OCI-LY1 (cell line): ENCODE results near the gene C1QTNF5.

ENCODE experiments used
- H2AFZ ChIP-seq: fragments of 200-600 bp; sonication (generic), shearing (Covaris generic); 2 replicates; pipeline ENCODE4 v1.6.0; 2014; ENCODE audit warnings: antibody characterized with exemption, mild to moderate bottlenecking, low read length
- H3F3A ChIP-seq: fragments of 200-600 bp; sonication (generic), shearing (Covaris generic); 2 replicates; pipeline ENCODE4 v1.6.0; 2014; ENCODE audit warnings: mild to moderate bottlenecking, antibody characterized with exemption, low read length, moderate library complexity; ENCODE audit not compliant: insufficient read depth
- H3K27ac ChIP-seq: fragments of 200-600 bp; sonication (generic); 2 replicates; pipeline ENCODE4 v1.5.1; 2014; ENCODE audit warnings: low read length, mixed run types, mild to moderate bottlenecking, low read depth; ENCODE audit not compliant: poor library complexity, severe bottlenecking
- H3K27me3 ChIP-seq: fragments of 200-600 bp; sonication (generic); 2 replicates; pipeline ENCODE4 v1.6.0; 2014; ENCODE audit warnings: antibody characterized with exemption, mild to moderate bottlenecking, low read length, moderate library complexity; ENCODE audit not compliant: insufficient read depth
- H3K36me3 ChIP-seq: fragments of 200-600 bp; sonication (generic); 2 replicates; pipeline ENCODE4 v1.6.1; 2014; ENCODE audit warnings: mild to moderate bottlenecking, antibody characterized with exemption, low read length, moderate library complexity, mixed read lengths; ENCODE audit not compliant: insufficient read depth
- H3K4me1 ChIP-seq: fragments of 200-600 bp; sonication (generic); 2 replicates; pipeline ENCODE4 v1.5.1; 2014; ENCODE audit warnings: mild to moderate bottlenecking, low read length, moderate library complexity; ENCODE audit not compliant: insufficient read depth, severe bottlenecking
- H3K4me2 ChIP-seq: fragments of 200-600 bp; sonication (generic), shearing (Covaris generic); 2 replicates; pipeline ENCODE4 v1.6.1; 2014; ENCODE audit warnings: low read length
- H3K4me3 ChIP-seq: fragments of 200-600 bp; sonication (generic); 2 replicates; pipeline ENCODE4 v1.5.1; 2014; ENCODE audit warnings: low read length, low read depth, mild to moderate bottlenecking, mixed read lengths; ENCODE audit not compliant: poor library complexity, severe bottlenecking
- H3K79me2 ChIP-seq: fragments of 200-600 bp; shearing (Covaris generic); 2 replicates; pipeline ENCODE4 v1.6.1; 2016; ENCODE audit warnings: mixed run types, low read length, mixed read lengths; ENCODE audit not compliant: insufficient read depth
- H3K9ac ChIP-seq: fragments of 200-600 bp; sonication (generic), shearing (Covaris generic); 2 replicates; pipeline ENCODE4 v1.6.1; 2014; ENCODE audit warnings: mild to moderate bottlenecking, low read length, mixed read lengths
- H3K9me2 ChIP-seq: fragments of 200-600 bp; sonication (generic), shearing (Covaris generic); 2 replicates; pipeline ENCODE4 v1.6.1; 2014; ENCODE audit warnings: low read depth, mild to moderate bottlenecking, low read length, mixed read lengths
- H3K9me3 ChIP-seq: fragments of 200-600 bp; shearing (Covaris generic); 2 replicates; pipeline ENCODE4 v1.6.1; 2014; ENCODE audit warnings: low read length, mixed read lengths
- H4K20me1 ChIP-seq: fragments of 200-600 bp; sonication (generic), shearing (Covaris generic); 2 replicates; pipeline ENCODE4 v1.6.0; 2016; ENCODE audit warnings: mild to moderate bottlenecking, low read length; ENCODE audit not compliant: insufficient read depth
- EZH2 ChIP-seq: fragments of 200-600 bp; sonication (generic), shearing (Covaris generic); IDR thresholded peaks from 2 replicates; pipeline ENCODE4 v1.8.0; 2017; ENCODE audit warnings: borderline replicate concordance, mixed run types, mild to moderate bottlenecking, antibody characterized with exemption, low read length, moderate library complexity, mixed read lengths
- TF ChIP-seq, protein P1 (sequence below): fragments of 200-600 bp; sonication (generic), shearing (Covaris generic); IDR thresholded peaks from 2 replicates; pipeline ENCODE4 v1.5.1; 2017; ENCODE audit warnings: mild to moderate bottlenecking, antibody characterized with exemption, low read length, moderate library complexity, mixed read lengths

The C1QTNF5 gene

DNA sequence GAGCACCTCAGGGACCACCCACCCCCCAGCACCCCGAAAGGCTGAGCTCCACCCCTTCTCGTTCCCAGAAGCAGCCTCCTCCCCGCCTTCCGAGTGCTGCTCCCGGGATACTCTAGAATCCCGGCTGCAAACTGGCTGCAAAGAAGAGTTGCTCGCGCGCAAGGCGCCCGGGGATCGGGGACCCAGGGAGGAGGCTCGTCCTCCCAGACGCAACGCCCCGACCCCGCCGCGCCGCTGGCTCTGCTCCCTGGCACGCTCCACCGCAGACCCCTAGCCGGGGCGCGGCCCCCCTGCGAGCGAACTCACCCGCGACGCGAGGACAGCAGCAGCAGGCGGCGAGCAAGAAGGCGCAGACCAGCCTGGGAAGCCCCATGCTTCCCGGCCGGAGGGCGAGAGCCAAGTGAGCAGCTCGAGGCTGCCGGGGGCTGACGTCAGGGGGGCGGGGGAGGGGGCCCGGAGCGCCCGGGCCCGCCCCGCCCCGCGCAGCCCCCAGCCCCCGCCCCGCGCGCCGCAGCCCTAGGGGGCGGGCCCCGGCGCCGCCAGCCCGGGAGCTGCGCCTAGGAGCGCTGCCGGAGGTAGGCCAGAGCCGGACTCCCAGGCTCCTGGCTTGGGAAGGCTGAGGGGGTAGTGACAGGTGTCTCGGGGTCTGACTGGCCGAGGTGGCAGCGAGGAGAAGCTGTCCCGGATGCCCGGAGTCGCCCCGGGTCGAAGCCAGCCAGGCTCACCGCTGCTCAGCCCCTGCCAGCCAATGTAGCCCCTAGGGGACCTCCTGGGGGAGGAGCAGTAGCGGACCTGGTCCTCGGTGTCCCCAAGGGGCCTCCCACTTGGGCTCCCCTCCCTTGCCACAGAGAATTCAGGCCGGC lies 23.7 kb downstream of the C1QTNF5 start, which contains the start of gene MCAM:
MCAM (minus strand) TSS at position 402 of the 863 bp plus-strand sequence; CDS start at position 373, 29 bp downstream.
- H3K4me1 ChIP-seq: peaks cover 64% of the 10 kb centered on the region
- peak within 1 kb of the TSS; percentile 88 for H3K4me2 ChIP-seq
- no peak within 1 kb of the TSS for H3K27ac ChIP-seq
- peak within 1 kb of the TSS; percentile 7; the same call in 1 of the 2 replicates for H3K9ac ChIP-seq
- H4K20me1 ChIP-seq: no peaks in the 10 kb centered on the region
- H3K36me3 ChIP-seq: no peaks in the 10 kb centered on the region
- H3K79me2 ChIP-seq: no peaks in the 10 kb centered on the region
- H3K9me3 ChIP-seq: no peaks in the 10 kb centered on the region
- no peak within 1 kb of the TSS for H2AFZ ChIP-seq
- no peaks in the 10 kb centered on the region for H3K9me2 ChIP-seq
- no peak for TF ChIP-seq EZH2
- TF ChIP-seq, protein P1, sequence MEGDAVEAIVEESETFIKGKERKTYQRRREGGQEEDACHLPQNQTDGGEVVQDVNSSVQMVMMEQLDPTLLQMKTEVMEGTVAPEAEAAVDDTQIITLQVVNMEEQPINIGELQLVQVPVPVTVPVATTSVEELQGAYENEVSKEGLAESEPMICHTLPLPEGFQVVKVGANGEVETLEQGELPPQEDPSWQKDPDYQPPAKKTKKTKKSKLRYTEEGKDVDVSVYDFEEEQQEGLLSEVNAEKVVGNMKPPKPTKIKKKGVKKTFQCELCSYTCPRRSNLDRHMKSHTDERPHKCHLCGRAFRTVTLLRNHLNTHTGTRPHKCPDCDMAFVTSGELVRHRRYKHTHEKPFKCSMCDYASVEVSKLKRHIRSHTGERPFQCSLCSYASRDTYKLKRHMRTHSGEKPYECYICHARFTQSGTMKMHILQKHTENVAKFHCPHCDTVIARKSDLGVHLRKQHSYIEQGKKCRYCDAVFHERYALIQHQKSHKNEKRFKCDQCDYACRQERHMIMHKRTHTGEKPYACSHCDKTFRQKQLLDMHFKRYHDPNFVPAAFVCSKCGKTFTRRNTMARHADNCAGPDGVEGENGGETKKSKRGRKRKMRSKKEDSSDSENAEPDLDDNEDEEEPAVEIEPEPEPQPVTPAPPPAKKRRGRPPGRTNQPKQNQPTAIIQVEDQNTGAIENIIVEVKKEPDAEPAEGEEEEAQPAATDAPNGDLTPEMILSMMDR: no peak
- no peaks in the 10 kb centered on the region for H3F3A ChIP-seq
- no peaks in the 10 kb centered on the region for H3K27me3 ChIP-seq
- H3K4me3 ChIP-seq: peak within 1 kb of the TSS; percentile 55

GRCh38 chr11:119316016-119316728 lies 24.5 kb downstream of the C1QTNF5 start:
- Histone ChIP-seq H3K27ac (no peak overlapping the region), H3K9ac (peak overlapping the region; percentile 7; the same call in 1 of the 2 replicates), H3K9me2 (no peaks in the 10 kb centered on the region), H3K27me3 (no peaks in the 10 kb centered on the region), H3K4me1 (peaks cover 56% of the 10 kb centered on the region), H3K9me3 (no peaks in the 10 kb centered on the region), H3K36me3 (no peaks in the 10 kb centered on the region), H2AFZ (no peak overlapping the region), H3F3A (no peaks in the 10 kb centered on the region), H3K4me2 (peak overlapping the region; percentile 88), H3K4me3 (peak overlapping the region; percentile 55), H4K20me1 (no peaks in the 10 kb centered on the region), H3K79me2 (no peaks in the 10 kb centered on the region)
- TF ChIP-seq EZH2: no peak
- TF ChIP-seq, protein P1: no peak

- TF ChIP-seq EZH2: no peak
- TF ChIP-seq, protein P1: no peak; the same call in 1 of the 2 replicates
- Histone ChIP-seq H3K27ac (no peak overlapping the region), H3K4me2 (peak overlapping the region; percentile 88), H2AFZ (no peak overlapping the region), H3K36me3 (no peaks in the 10 kb centered on the region), H3K4me1 (peaks cover 48% of the 10 kb centered on the region), H3K9me2 (no peaks in the 10 kb centered on the region), H3F3A (no peaks in the 10 kb centered on the region), H3K9me3 (no peaks in the 10 kb centered on the region), H3K27me3 (no peaks in the 10 kb centered on the region), H4K20me1 (no peaks in the 10 kb centered on the region), H3K4me3 (peak overlapping the region; percentile 55), H3K79me2 (no peaks in the 10 kb centered on the region), H3K9ac (peak overlapping the region; percentile 42; the same call in 1 of the 2 replicates)
These were observed 25.3 kb downstream of the C1QTNF5 start for GRCh38 chr11:119315131-119316015.
